B cell (primary cell): Measurements from ENCODE around the gene HOXA5. TPM values are rescaled to one million over a fixed set of nuclear protein-coding genes. Genes with fewer than 3 reads are reported as not detected.

Source experiments
- ATAC-seq: fragments of 200-7000 bp; cut with Tn5 transposase; one replicate; pipeline ENCODE4 v1.10.0; 2021; ENCODE audit warnings: low read depth, mild to moderate bottlenecking, moderate number of reproducible peaks, moderate library complexity
- CTCF ChIA-PET: fragments of 350-600 bp; sonication (Branson Sonifier 250); formaldehyde crosslinking; loops from one replicate; lab custom pipeline; 2021; ENCODE audit warnings: antibody characterized with exemption, inconsistent platforms; lab: Charles Lee
- POLR2A ChIA-PET: fragments of 350-600 bp; sonication (Branson Sonifier 250); formaldehyde crosslinking; loops from one replicate; lab custom pipeline; 2021; ENCODE audit warnings: antibody characterized with exemption; lab: Charles Lee
- DNase-seq: peaks from one replicate; pipeline ENCODE4 v3.0.0; 2013
- H2AFZ ChIP-seq: 2 replicates; pipeline ENCODE4 v1.6.1; 2012; ENCODE audit warnings: mild to moderate bottlenecking, low read depth, low read length; ENCODE audit not compliant: insufficient read depth, poor library complexity, severe bottlenecking
- H3K27ac ChIP-seq, 2 donors: 1 replicate in 1 of 2; 2 replicates in 1 of 2; pipeline ENCODE4 v1.5.1; 2012 to 2013; ENCODE audit warnings: low read length in 2 of 2, mild to moderate bottlenecking in 2 of 2, moderate library complexity in 1 of 2
- H3K27me3 ChIP-seq, 4 experiments: fragments of 200-600 bp in 1 of 4; sonication (generic) in 1 of 4; replicated peaks in 1 of 4; 1 replicate in 2 of 4; 2 replicates in 2 of 4; pipeline versions ENCODE4 v1.6.1 to v1.7.0; 2013 to 2016; ENCODE audit warnings: low read length in 3 of 4, mild to moderate bottlenecking in 2 of 4, mixed read lengths in 1 of 4, moderate library complexity in 1 of 4; ENCODE audit not compliant: insufficient read depth in 4 of 4, control insufficient read depth in 3 of 4; ENCODE audit errors: control extremely low read depth in 1 of 4
- H3K36me3 ChIP-seq, 2 experiments: replicated peaks in 1 of 2; 1 replicate in 1 of 2; 2 replicates in 1 of 2; pipeline versions ENCODE4 v1.6.1 to v1.7.1; 2013; ENCODE audit warnings: low read length in 1 of 2; ENCODE audit not compliant: insufficient read depth in 2 of 2, control insufficient read depth in 1 of 2; ENCODE audit errors: control extremely low read depth in 1 of 2, extremely low read depth in 1 of 2
- H3K4me1 ChIP-seq, 2 donors: fragments of 200-600 bp in 1 of 2; sonication (generic) in 1 of 2; 1 replicate in 1 of 2; 2 replicates in 1 of 2; pipeline versions ENCODE4 v1.5.1 to v1.6.1; 2013 to 2017; ENCODE audit warnings: low read length in 2 of 2; ENCODE audit not compliant: control insufficient read depth in 2 of 2, insufficient read depth in 2 of 2
- H3K4me2 ChIP-seq: replicated peaks from 2 replicates; pipeline ENCODE3; 2012; ENCODE audit warnings: mild to moderate bottlenecking, low read depth, low read length; ENCODE audit not compliant: poor library complexity, severe bottlenecking
- H3K4me3 ChIP-seq, 5 experiments: fragments of 200-600 bp in 1 of 5; sonication (generic) in 1 of 5; 1 replicate in 3 of 5; 2 replicates in 2 of 5; pipeline versions ENCODE4 v1.5.1 to v1.7.0; 2011 to 2016; ENCODE audit warnings: low read length in 4 of 5, mild to moderate bottlenecking in 4 of 5, low read depth in 2 of 5, control low read depth in 1 of 5, moderate library complexity in 1 of 5; ENCODE audit not compliant: insufficient read depth in 1 of 5; ENCODE audit errors: control extremely low read depth in 1 of 5, extremely low read depth in 1 of 5
- H3K79me2 ChIP-seq: fragments of 200-600 bp; sonication (generic); one replicate; pipeline ENCODE4 v1.6.0; 2016; ENCODE audit warnings: low read length; ENCODE audit not compliant: control insufficient read depth, insufficient read depth
- H3K9ac ChIP-seq: fragments of 200-600 bp; sonication (generic); 2 replicates; pipeline ENCODE4 v1.6.1; 2017; ENCODE audit warnings: mild to moderate bottlenecking, low read length, moderate library complexity
- H3K9me3 ChIP-seq, 3 donors: one replicate each; pipeline versions ENCODE4 v1.6.1 to v1.7.1; 2013; ENCODE audit warnings: low read length in 2 of 3; ENCODE audit not compliant: control insufficient read depth in 2 of 3, insufficient read depth in 1 of 3; ENCODE audit errors: control extremely low read depth in 1 of 3
- H4K20me1 ChIP-seq: 2 replicates; pipeline ENCODE4 v1.6.0; 2012; ENCODE audit warnings: mild to moderate bottlenecking, low read length; ENCODE audit not compliant: insufficient read depth, control insufficient read depth, poor library complexity, severe bottlenecking
- H3K27ac Mint-ChIP-seq: one replicate; pipeline ENCODE4 v1.8.0; 2021; ENCODE audit warnings: mixed read lengths
- H3K27me3 Mint-ChIP-seq: one replicate; pipeline ENCODE4 v1.8.0; 2021; ENCODE audit warnings: mixed read lengths
- H3K4me1 Mint-ChIP-seq: one replicate; pipeline ENCODE4 v1.8.0; 2021; ENCODE audit warnings: mixed read lengths
- H3K4me3 Mint-ChIP-seq: one replicate; pipeline ENCODE4 v1.8.0; 2021; ENCODE audit warnings: mixed read lengths
- H3K9me3 Mint-ChIP-seq: one replicate; pipeline ENCODE4 v1.8.0; 2022; ENCODE audit warnings: mixed read lengths; ENCODE audit not compliant: insufficient read depth
- CTCF ChIP-seq: fragments of 200-600 bp; IDR thresholded peaks from one replicate; pipeline ENCODE4 v1.8.0; 2022; ENCODE audit warnings: antibody characterized with exemption, mild to moderate bottlenecking
- EZH2 ChIP-seq: IDR thresholded peaks from 2 replicates; pipeline ENCODE4 v1.6.1; 2012; ENCODE audit warnings: borderline replicate concordance, low read depth, mild to moderate bottlenecking, moderate library complexity, low read length; ENCODE audit not compliant: insufficient read depth, poor library complexity, severe bottlenecking
- WGBS: methylation state at CpG from one replicate; pipeline ENCODE4 v1.1.5; 2013; ENCODE audit warnings: missing lambda C conversion rate; ENCODE audit not compliant: insufficient coverage; 5-methylcytosine and 5-hydroxymethylcytosine counted together
- intact Hi-C: fragments of 100-400 bp; cut with micrococcal nuclease; formaldehyde crosslinking; loops from one replicate; pipeline ENCODE4 v1.10.0; 2022
- polyA plus RNA-seq: library from polyadenylated mRNA; depleted of rRNA; stranded (reverse); fragments of >200 nt; gene quantifications from 2 replicates; pipeline ENCODE4 v1.2.3, GENCODE V29; 2012
- total RNA-seq, 2 donors: library from RNA; stranded (reverse); fragments of 120-200 nt in 1 of 2; gene quantifications; 1 replicate in 1 of 2; 2 replicates in 1 of 2; pipeline versions ENCODE4 v1.2.3 to v1.2.4, GENCODE V29; 2013 to 2022

The HOXA5 gene
- total and polyA plus RNA-seq, 2 donors (not counting 1 experiment from before 2014, with no cell fraction given): not detected

- POLR2A ChIA-PET: interaction anchor here (0.6 kb wide), 1 partner anchor 1289 kb away, joined by 6 read pairs; no protein-coding TSS in a partner anchor
- DNase-seq (peak; percentile 35), ATAC-seq (no peak)
- no peak for TF ChIP-seq EZH2
- no peak for TF ChIP-seq CTCF
- Mint-ChIP-seq H3K4me1 (peaks cover 33% of the 10 kb centered on the region), H3K4me3 (peak overlapping the region; percentile 80), H3K27ac (peak overlapping the region; percentile 20), H3K9me3 (no peaks in the 10 kb centered on the region), H3K27me3 (peaks cover 62% of the 10 kb centered on the region)
- Histone ChIP-seq H3K79me2 (no peaks in the 10 kb centered on the region), H3K36me3 (no peaks in the 10 kb centered on the region), H3K4me2 (peak overlapping the region; percentile 69), H4K20me1 (peaks cover 7% of the 10 kb centered on the region), H3K27me3 (peaks cover 0 to 92% (median 67%) of the 10 kb centered on the region in 4 experiments), H3K27ac (no peak overlapping the region), H2AFZ (no peak overlapping the region), H3K9me3 (peaks cover 0 to 82% (median 0%) of the 10 kb centered on the region in 3 donors), H3K4me3 (peak overlapping the region in 3 of 5 experiments; percentile 2 to 30 (median 27)), H3K9ac (peak overlapping the region; percentile 50), H3K4me1 (peaks cover 48 to 55% of the 10 kb centered on the region in 2 donors)
- intact Hi-C loops: no loop called here
- WGBS: 4% methylated on average over 28 of the region's 28 CpGs
- CTCF ChIA-PET: interaction anchor here (0.7 to 6.9 kb wide), 11 partner anchors 14 to 752 kb away, joined by 3 to 52 read pairs (median 4); no protein-coding TSS in a partner anchor
Observed at GRCh38 chr7:27148031-27148755, 4.7 kb upstream of the HOXA5 start.
